Ureter (tissue), 1 donor: ENCODE results near the gene CD276. TPM values are rescaled to one million over a fixed set of nuclear protein-coding genes. Genes with fewer than 3 reads are reported as not detected.
"Not testable (repeated sequence)": the region's sequence is repeated elsewhere in the genome, so short reads cannot be mapped to it uniquely, and the experiment has no call there.

Experiments
- DNase-seq: peaks from one replicate; pipeline ENCODE4 v3.0.0-alpha.2; 2020; ENCODE audit warnings: low spot score
- total RNA-seq: library from RNA; stranded (reverse); gene quantifications from one replicate; pipeline ENCODE4 v1.2.4, GENCODE V29; 2023
- donor health status: DM: yes; HTN: yes; CAD: no.

Gene CD276
- 26.9 TPM for total RNA-seq

GRCh38 chr15:73683777-73684580 is at the start of gene CD276:
Gene CD276 (plus strand): TSS chr15:73684383. CDS start chr15:73699640, 15,257 bp downstream.
- peak; percentile 68 for DNase-seq

- DNase-seq: no peak
These were observed 46.7 kb upstream of the CD276 start for GRCh38 chr15:73637527-73637926.

GRCh38 chr15:73639464-73639863 is 44.7 kb upstream of the CD276 start:
- DNase-seq: not testable (repeated sequence)

- DNase-seq: no peak
These were observed 36.7 kb upstream of the CD276 start for GRCh38 chr15:73647259-73648013.

GRCh38 chr15:73648014-73648295 is 36.2 kb upstream of the CD276 start:
- DNase-seq: no peak

DNA sequence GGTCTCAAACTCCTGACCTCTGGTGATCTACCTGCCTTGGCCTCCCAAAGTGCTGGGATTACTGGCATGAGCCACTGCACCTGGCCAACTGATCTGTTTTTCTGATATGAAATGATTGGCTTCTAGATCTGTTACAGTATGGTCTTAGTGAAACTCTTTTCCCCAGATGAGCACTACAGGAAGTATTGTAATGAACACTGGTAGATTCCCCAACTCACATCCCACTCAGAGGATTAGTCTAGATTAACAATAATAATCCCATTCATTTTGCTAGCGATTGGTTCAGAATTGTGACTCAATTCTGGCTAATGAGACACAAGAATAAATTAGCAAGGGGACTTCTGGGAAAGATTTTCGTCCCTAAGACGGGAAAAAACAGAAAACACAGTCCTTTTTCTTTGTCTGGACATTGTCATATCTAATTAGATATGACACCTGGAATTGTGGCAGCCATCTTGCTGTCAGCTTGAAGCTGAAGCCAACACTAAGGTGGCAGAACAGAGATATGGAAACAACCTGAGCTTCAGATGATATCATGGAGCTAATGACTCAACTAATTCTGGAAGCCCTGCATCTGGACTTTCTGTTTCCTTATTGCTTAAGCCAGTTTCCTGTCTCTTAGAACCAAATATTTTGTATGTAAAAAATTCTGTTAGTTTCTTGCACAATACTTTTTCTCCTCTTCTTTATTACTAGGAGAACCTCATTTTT is 33.6 kb upstream of the CD276 start:
- no peak for DNase-seq

DNA sequence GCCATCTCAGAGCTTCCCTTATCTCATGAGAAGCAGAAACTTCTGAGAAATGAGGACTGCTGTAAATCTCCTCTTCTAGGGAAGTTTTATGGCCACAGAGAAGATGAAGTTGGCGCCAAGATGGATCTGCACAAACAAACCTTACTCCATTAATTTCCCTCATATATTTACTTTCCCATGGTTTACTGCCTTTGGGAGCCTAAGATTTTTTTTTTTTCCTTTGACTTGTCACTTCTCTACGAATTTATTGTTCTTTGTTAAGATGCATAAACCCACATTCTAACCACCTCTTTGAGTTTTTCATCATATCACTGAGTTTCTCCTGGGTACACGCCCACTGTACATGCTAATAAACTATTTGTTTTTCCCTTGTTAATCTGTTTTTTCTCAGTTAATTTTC is 29.5 kb upstream of the CD276 start:
- DNase-seq: no peak

DNA sequence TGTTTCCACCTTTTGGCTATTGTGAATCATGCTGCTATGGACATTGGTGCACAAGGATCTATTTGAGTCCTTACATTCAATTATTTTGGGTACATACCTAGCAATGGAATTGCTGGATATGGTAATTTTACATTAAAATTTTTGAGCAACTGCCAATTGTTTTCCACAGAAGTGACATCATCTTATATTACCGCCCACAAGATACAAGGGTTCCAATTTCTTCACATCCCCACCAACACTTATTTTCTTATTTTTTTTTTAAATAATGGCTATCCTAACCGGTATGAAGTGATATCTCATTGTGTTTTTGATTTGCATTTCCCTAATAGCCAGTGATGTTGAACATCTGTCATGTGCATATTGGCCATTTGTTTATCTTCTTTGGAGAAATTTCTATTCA is 28.5 kb upstream of the CD276 start:
- DNase-seq: no peak

- DNase-seq: no peak
These were observed 25.5 kb upstream of the CD276 start for GRCh38 chr15:73658645-73659044.

DNA sequence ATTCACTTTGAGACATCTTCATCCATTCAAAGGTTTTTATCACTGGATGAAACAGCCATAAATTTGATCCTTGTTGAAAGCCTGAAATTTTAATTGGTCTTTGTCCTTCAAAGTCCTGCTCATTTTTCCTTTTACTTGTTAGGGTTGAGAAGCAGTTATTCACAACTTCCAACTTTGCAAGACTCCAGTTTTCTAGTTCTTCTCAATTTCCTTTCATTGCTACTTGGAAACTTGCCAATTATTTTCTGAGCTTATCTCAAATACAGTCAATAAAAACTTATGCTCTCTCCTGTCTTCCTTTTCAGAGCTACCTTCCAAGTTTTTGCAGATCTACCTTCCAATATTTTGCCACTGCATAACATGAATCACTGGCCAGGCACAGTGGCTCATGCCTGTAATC is 23.7 kb upstream of the CD276 start:
- no peak for DNase-seq

- DNase-seq: no peak
These were observed 9.6 kb upstream of the CD276 start for GRCh38 chr15:73674587-73674986.

GRCh38 chr15:73677146-73677607 is 7.0 kb upstream of the CD276 start:
- peak; percentile 72 for DNase-seq

GRCh38 chr15:73677733-73678132 is 6.5 kb upstream of the CD276 start:
- no peak for DNase-seq

DNA sequence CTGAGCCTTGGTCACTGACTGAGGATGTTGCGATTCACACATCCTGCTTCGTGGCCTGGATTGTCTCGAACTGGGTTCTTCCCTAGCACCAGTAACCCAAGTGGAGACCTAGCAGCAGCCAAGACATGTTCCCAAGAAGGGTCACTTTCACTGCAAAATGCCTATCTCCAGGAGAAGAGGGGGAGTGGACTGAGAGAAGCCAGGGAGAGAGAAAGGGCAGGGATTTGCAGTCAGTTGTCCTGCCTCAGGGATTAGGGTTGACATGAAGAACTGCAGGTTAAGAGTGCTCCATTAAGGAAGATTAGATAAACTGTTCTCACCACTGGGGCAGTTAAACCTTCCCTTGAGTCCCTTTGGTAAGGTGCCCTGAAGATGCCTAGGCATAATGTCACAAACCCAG is 5.7 kb upstream of the CD276 start:
- no peak for DNase-seq

DNA sequence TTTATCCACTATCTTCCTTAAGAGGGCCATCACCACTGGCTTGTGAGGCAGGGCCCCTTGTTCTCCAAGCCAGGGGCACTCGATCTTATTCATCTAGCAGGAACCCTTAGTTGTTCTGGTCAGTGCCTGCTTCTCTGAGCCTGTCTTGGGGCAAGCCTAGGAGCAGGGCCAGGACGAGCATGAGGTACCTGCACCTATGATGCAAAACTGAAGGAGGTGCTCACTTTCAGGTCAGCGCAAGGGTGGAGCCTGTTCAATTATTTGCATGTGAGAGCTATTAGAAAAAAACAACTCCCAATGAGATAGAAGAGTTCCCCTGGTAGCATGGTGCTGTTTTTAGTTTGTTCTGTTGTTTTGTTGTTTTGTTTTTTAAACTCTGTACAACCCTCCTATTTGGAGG is 5.0 kb upstream of the CD276 start:
- no peak for DNase-seq

- DNase-seq: no peak
These were observed 4.2 kb upstream of the CD276 start for GRCh38 chr15:73679964-73680363.

- no peak for DNase-seq
These were observed 3.6 kb upstream of the CD276 start for GRCh38 chr15:73680549-73680948.

- no peak for DNase-seq
These were observed 3.1 kb upstream of the CD276 start for GRCh38 chr15:73681063-73681462.

DNA sequence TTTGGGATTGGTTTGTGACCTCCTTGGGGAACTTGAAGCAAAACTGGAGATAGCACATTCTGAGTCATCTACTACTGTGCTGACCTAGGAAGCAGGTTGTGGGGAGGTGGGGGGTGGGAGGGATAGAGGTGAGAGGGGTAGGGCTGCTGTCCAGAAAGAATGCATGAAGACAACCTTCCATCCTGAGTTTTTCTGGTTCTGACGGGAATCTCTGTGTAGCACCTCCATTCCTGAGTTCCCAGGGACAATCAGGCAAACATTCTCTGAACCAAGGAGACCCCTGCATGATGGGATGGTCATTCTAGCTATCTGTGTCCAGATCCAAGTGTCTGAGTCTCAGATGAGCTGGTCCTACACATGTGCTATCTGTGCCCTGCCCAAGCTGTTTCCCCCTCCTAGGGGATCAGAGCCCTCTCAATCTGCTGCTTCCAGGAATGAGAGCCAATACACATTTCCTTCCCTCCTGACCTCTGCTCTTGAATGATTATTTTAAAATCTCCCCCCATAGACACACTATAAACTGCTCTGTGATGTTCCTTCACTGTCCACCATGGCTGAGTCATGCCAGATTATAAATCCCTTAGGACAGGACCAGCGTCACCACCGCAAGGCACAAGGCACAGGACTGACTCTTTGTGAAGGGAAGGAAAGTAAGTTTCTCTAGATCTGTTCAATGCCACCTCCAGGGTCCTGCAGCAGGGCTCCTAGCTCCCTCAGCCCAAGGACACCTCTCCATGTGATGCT is 2.2 kb upstream of the CD276 start:
- no peak for DNase-seq

DNA sequence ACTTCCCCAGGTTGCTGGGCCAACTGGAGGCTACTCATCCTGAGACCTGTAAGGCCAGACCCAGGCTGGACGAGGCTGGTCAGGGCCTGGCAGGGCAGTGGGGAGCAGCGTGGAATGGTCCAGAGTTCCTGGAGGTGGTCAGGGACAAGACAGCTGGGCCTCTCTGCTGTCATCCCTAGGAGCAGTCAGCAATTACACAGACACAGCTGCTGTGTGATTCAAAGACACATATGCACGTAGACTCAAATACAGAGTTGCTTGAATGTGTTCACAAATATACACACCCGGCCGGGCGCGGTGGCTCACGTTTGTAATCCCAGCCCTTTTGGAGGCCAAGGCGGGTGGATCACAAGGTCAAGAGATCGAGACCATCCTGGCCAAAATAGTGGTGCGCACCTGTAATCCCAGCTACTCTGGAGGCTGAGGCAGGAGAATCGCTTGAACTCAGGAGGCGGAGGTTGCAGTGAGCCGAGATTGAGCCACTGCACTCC is 1.5 kb upstream of the CD276 start:
- DNase-seq: no peak

- DNase-seq: no peak
These were observed 866 bp upstream of the CD276 start for GRCh38 chr15:73683257-73683776.
